ENCODE results near the gene MILR1.

Gene MILR1

GRCh38 chr17:64497565-64498035, 48.7 kb downstream of the MILR1 start:
- no peak for DNase-seq (ENCODE audit: low read depth)
- peak overlapping the region; percentile 70 for H3K4me3 ChIP-seq (ENCODE audit: low read depth, low read length)
- no peak for TF ChIP-seq POLR2A (IDR thresholded peaks at IDR 0.05; ENCODE audit: extremely low read depth, insufficient read length)
- TF ChIP-seq MAX (IDR thresholded peaks at IDR 0.05; ENCODE audit: low read depth, low read length): no peak
- no peak for TF ChIP-seq MYC (IDR thresholded peaks at IDR 0.05; ENCODE audit: low read depth, low read length)
- TF ChIP-seq CTCF (IDR thresholded peaks at IDR 0.05; ENCODE audit: low read depth, low read length): no peak

GRCh38 chr17:64498308-64499203, 49.6 kb downstream of the MILR1 start:
- peak overlapping the region; percentile 70 for H3K4me3 ChIP-seq (ENCODE audit: low read depth, low read length)
- no peak for TF ChIP-seq POLR2A (IDR thresholded peaks at IDR 0.05; ENCODE audit: extremely low read depth, insufficient read length)
- TF ChIP-seq CTCF (IDR thresholded peaks at IDR 0.05; ENCODE audit: low read depth, low read length): no peak
- TF ChIP-seq MYC (IDR thresholded peaks at IDR 0.05; ENCODE audit: low read depth, low read length): no peak
- no peak for TF ChIP-seq MAX (IDR thresholded peaks at IDR 0.05; ENCODE audit: low read depth, low read length)
- DNase-seq (ENCODE audit: low read depth): peak; percentile 8

GRCh38 chr17:64499805-64500486, 51.0 kb downstream of the MILR1 start:
- H3K4me3 ChIP-seq (ENCODE audit: low read depth, low read length): no peak overlapping the region
- peak; percentile 11 for DNase-seq (ENCODE audit: low read depth)
- TF ChIP-seq CTCF (IDR thresholded peaks at IDR 0.05; ENCODE audit: low read depth, low read length) (no peak), MAX (IDR thresholded peaks at IDR 0.05; ENCODE audit: low read depth, low read length) (no peak), POLR2A (IDR thresholded peaks at IDR 0.05; ENCODE audit: extremely low read depth, insufficient read length) (no peak), MYC (IDR thresholded peaks at IDR 0.05; ENCODE audit: low read depth, low read length) (no peak)

- TF ChIP-seq CTCF (IDR thresholded peaks at IDR 0.05; ENCODE audit: low read depth, low read length): no peak
- TF ChIP-seq MYC (IDR thresholded peaks at IDR 0.05; ENCODE audit: low read depth, low read length): no peak
- TF ChIP-seq MAX (IDR thresholded peaks at IDR 0.05; ENCODE audit: low read depth, low read length): no peak
- no peak for TF ChIP-seq POLR2A (IDR thresholded peaks at IDR 0.05; ENCODE audit: extremely low read depth, insufficient read length)
- no peak for DNase-seq (ENCODE audit: low read depth)
- H3K4me3 ChIP-seq (ENCODE audit: low read depth, low read length): no peak overlapping the region
Measured at GRCh38 chr17:64500487-64500859, 51.6 kb downstream of the MILR1 start.

- TF ChIP-seq MAX (IDR thresholded peaks at IDR 0.05; ENCODE audit: low read depth, low read length) (no peak), MYC (IDR thresholded peaks at IDR 0.05; ENCODE audit: low read depth, low read length) (no peak), CTCF (IDR thresholded peaks at IDR 0.05; ENCODE audit: low read depth, low read length) (no peak), POLR2A (IDR thresholded peaks at IDR 0.05; ENCODE audit: extremely low read depth, insufficient read length) (no peak)
- no peak for DNase-seq (ENCODE audit: low read depth)
- H3K4me3 ChIP-seq (ENCODE audit: low read depth, low read length): no peak overlapping the region
Measured at GRCh38 chr17:64500862-64501765, 52.2 kb downstream of the MILR1 start.
